IPS DF 19.7 (cell line): Measurements from ENCODE around the gene CHI3L2.

Source experiments
- DNase-seq: peaks from one replicate; pipeline ENCODE4 v3.0.0-alpha.2; 2013; ENCODE audit warnings: low read depth, low spot score

Gene CHI3L2

GRCh38 chr1:111251570-111251969 lies 24.1 kb downstream of the CHI3L2 start:
- DNase-seq: no peak

DNA sequence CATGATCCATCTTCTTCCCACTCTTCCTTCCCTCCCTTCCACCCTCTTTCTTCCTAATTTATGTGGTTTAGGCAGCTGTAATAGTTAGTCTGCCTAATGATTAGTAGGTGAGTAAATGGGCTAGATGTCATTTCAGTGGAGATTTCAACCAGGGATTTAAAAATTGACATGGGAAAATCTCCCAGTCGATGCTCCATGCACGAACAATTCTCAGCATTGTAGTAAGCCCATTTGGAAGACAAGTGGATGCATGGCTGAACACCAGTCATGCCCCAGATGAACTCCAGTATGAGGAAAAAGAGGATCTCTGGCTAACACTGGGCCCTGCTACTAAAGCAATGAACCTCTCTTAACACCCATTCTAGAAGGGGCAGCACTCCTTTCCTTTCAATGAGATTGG lies 25.3 kb downstream of the CHI3L2 start:
- no peak for DNase-seq

GRCh38 chr1:111253876-111254275 lies 26.4 kb downstream of the CHI3L2 start:
- no peak for DNase-seq

DNA sequence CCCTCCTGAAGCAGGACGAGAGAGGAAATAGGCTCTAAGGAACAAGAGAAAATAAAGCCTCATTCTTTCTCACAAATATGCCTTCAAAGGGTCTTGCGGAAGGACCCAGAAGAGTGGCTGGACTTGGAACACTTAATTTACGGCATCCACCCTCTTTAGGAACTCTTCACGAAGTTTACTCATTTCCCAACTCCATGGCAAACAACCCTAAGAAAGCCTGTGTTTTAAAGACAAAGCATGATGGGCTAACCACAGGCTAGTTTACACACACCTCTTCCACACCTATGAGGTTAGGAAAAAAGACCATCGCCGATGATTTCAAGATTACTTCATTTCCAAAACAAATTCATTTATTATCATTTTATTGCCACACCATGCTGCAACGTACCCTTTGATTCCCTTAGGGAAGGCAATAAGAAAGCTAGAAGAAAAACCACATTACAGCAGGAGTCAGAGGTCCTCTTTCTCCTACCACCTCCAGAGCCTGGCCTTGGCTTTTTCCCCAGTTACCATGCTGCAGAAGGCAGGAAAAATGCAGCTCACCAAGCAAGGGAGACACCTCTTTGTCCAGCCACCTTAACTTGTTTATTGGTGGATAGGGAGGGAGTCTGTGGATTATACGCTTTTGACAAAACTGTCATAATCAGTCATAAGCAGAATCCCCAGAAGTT lies 29.6 kb downstream of the CHI3L2 start:
- DNase-seq: no peak

- DNase-seq: no peak
Observed at GRCh38 chr1:111267801-111268508, 40.4 kb downstream of the CHI3L2 start.

DNA sequence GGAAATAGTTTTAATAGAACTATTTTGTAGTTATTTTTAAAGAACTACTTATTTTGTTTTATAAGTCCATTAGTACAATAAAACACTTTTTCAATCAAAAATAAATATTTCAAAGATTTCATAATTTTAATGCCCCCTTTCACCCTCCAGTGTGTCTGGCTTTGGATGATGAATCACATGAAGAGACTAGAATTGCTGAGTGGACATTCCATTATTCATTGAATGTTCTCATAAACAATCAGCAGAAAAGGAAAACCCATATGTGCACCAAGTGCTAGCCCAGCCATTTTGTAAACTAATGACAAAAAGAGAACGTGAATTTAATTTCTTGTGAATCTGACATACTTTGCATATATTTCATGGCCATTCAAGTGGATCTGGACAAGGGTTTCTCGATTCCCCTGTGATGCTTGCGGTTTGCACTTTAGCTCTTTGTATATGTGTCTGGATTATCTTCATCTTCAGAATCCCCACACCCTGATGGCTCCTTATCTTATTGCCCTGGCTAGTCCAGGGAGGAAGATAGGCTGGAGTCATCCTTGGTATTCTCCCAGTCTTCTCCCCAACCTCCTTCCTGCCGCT lies 42.4 kb downstream of the CHI3L2 start:
- no peak for DNase-seq

GRCh38 chr1:111270771-111271463 lies 43.4 kb downstream of the CHI3L2 start:
- DNase-seq: no peak

GRCh38 chr1:111271464-111271801 lies 43.9 kb downstream of the CHI3L2 start:
- no peak for DNase-seq

- no peak for DNase-seq
Observed at GRCh38 chr1:111272081-111272480, 44.6 kb downstream of the CHI3L2 start.

GRCh38 chr1:111274653-111275052 lies 47.1 kb downstream of the CHI3L2 start:
- no peak for DNase-seq

DNA sequence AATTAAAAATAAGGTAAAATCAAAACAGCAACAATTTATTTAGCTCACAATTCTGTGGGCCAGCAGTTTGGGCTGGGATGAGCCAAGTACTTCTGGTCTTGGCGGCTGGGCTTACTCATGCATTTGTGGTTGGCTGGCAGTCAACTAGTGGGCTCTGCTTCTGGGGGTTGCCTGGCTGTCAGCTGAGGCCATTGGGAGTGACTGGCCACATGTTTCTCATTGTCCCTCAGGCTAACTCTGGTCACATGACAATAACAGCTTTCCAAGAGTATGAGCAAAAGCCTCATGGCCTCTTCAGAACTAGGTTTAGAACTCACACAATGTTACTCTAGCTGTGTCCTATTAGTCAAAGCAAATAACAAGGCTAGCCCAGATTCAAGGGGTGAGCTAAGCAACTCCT lies 47.6 kb downstream of the CHI3L2 start:
- DNase-seq: no peak

DNA sequence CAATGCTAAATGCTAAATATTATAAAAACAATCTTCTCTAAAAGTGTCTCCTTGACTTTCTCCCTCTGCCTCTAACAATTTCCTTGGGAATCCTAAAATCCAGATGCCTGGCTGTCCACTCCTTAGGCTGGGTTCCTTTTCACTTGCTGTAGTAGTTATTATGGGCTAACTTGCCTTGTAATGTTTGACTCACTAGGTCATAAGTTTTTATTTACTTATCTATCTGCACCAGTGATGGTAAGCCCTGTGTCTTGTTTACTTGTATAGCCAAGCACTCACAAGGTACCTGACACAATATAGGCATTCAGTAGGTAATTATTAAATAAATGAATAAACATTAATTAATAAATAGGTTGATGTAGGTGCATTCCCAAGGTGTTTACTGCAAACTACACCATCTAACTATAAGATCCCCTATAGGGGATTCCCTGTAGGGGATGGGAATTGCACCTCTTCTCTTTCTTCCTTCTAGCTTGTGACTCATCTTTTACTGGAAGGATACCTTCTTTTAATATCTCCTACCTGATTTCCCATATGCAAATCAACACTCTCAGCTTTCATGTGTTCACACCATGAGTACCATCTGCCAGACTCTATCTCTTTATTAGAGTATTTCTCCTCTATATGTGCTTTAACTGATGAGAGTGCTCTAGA lies 48.4 kb downstream of the CHI3L2 start:
- no peak for DNase-seq

- no peak for DNase-seq
Observed at GRCh38 chr1:111279144-111279543, 51.6 kb downstream of the CHI3L2 start.

DNA sequence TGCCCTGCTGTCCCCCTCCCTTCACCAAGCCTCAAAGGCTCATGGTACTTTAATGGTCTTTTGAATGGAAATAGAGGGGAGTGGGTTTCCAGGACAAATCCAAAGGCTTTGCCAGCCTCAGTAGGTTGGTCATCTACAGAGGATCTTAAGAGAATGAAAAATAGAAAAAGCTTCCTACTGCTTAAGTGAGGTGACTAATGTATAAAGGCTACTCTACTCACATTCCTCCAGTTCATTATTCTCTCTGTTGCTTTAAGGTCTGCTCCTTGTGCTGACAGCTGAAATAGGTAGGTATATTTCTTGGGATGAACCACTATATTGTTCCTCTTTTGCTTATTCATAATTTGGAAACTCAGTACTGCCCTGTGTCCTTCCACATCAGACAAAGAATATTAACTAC lies 52.8 kb downstream of the CHI3L2 start:
- DNase-seq: no peak

GRCh38 chr1:111281411-111281810 lies 53.9 kb downstream of the CHI3L2 start:
- DNase-seq: no peak

- DNase-seq: no peak
Observed at GRCh38 chr1:111283838-111284237, 56.3 kb downstream of the CHI3L2 start.

GRCh38 chr1:111285879-111286278 lies 58.4 kb downstream of the CHI3L2 start:
- DNase-seq: no peak

DNA sequence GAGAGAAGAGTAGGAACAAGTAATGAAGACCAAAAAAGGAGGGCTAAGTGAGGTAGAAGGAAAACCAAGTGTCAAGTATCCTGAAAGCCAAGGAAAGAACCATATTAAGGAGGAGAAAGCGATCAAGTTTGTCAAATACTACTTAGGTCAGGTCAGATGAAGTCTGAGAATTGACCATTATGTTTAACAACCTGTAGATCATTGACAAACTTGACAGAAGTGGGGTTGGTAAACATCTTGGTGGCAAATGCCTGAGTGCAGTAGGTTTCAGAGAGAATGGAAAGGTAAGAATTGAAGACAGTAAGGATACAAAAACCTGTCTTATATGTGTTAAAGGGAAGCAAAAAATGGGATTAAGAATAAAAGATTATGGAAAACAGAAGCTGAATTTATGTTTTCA lies 59.4 kb downstream of the CHI3L2 start:
- no peak for DNase-seq

DNA sequence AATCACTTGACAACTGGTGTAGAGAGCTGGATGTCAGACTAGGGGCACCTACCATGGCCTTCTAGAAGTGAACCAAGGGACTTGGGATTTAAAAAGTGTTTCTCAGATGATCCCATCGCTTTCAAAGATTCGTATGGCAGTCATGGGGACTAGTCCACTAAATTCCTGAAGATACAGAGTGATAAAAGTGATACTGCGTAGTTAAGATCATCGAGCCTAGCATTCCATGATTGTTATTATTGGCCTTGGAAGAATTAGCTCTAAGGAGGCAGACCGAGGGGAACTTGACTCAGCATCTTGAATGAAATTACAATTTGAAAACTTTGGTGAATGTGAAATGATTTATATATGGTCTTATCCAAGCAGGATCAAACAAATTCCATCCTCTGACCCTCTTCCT lies 61.9 kb downstream of the CHI3L2 start:
- no peak for DNase-seq

DNA sequence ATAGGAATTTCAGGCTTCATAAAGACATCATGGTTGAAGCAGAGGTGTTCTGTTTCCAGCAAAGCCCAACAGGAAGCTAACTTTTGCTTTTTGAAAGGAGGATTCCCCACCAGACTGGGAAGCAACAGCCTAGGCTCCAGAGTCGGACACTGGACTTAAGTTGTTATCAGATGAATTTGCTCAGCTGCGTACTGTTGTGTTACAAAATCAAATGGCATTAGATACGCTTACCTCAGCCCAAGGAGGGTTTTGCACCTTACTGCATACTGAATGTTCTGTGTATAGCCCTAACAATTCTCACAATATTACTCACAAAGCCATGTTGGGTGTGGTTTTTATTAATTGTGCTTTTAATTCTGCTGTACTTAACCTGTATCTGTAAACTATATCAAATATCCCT lies 62.6 kb downstream of the CHI3L2 start:
- no peak for DNase-seq

- DNase-seq: no peak
Observed at GRCh38 chr1:111290630-111291029, 63.1 kb downstream of the CHI3L2 start, which contains the start of gene CHIA. CHIA (plus strand) TSS chr1:111290851; CDS start chr1:111310468, 19,617 bp downstream.
